Endothelial cell of umbilical vein (primary cell): ENCODE measurements around the gene PGAM1. TPM values are rescaled to one million over a fixed set of nuclear protein-coding genes. Genes with fewer than 3 reads are reported as not detected.

ENCODE experiments used
- BruUV-seq: library from RNA; stranded (reverse); fragments of 400-500 nt; replicated peaks from 2 replicates; lab custom pipeline; 2021; lab: Mats Ljungman, UMichigan
- CTCF ChIA-PET: fragments of 300-600, 350-600 bp; sonication (Branson Sonifier 250); formaldehyde crosslinking; loops from one replicate; lab custom pipeline; 2021; ENCODE audit warnings: antibody characterized with exemption, inconsistent platforms; lab: Charles Lee
- POLR2A ChIA-PET: fragments of 300-600, 350-600 bp; sonication (Branson Sonifier 250); formaldehyde crosslinking; loops from one replicate; lab custom pipeline; 2021; ENCODE audit warnings: antibody characterized with exemption, inconsistent platforms; lab: Charles Lee
- DNase-seq: peaks from one replicate; pipeline ENCODE4 v3.0.0-alpha.2; 2011; ENCODE audit warnings: low read depth, low spot score
- FAIRE-seq: peaks from 2 replicates; lab custom pipeline; 2011; peaks lifted over from hg19 to GRCh38; lab: Jason Lieb, UNC
- H2AFZ ChIP-seq: 2 replicates; pipeline ENCODE4 v1.6.0; 2012; ENCODE audit warnings: low read depth, low read length, control low read depth, inconsistent platforms
- H3K27ac ChIP-seq: 2 replicates; pipeline ENCODE4 v1.5.1; 2011; ENCODE audit warnings: low read depth, mild to moderate bottlenecking, control low read depth, low read length, moderate library complexity; ENCODE audit not compliant: insufficient read depth
- H3K27me3 ChIP-seq, 2 experiments: 2 replicates each; pipeline versions ENCODE4 v1.6.0 to v1.6.1; 2011; ENCODE audit warnings: low read length in 2 of 2, mixed read lengths in 1 of 2; ENCODE audit not compliant: control insufficient read depth in 2 of 2, insufficient read depth in 2 of 2
- H3K36me3 ChIP-seq, 2 experiments: 2 replicates in 1 of 2; 3 replicates in 1 of 2; pipeline ENCODE4 v1.5.1; 2011; ENCODE audit warnings: low read length in 2 of 2, mild to moderate bottlenecking in 1 of 2, moderate library complexity in 1 of 2; ENCODE audit not compliant: control insufficient read depth in 2 of 2, insufficient read depth in 2 of 2; ENCODE audit errors: extremely low read depth in 1 of 2
- H3K4me1 ChIP-seq: 3 replicates; pipeline ENCODE4 v1.5.1; 2011; ENCODE audit warnings: mild to moderate bottlenecking, low read length; ENCODE audit not compliant: control insufficient read depth, insufficient read depth; ENCODE audit errors: extremely low read depth
- H3K4me2 ChIP-seq: 2 replicates; pipeline ENCODE4 v1.6.1; 2011; ENCODE audit warnings: low read length, control low read depth, mixed read lengths; ENCODE audit not compliant: insufficient read depth
- H3K4me3 ChIP-seq, 3 experiments: fragments of 200-600 bp in 1 of 3; sonication (generic), shearing (Covaris generic) in 1 of 3; replicated peaks in 1 of 3; 2 replicates each; pipeline ENCODE4 v1.5.1; 2011 to 2016; ENCODE audit warnings: control low read depth in 3 of 3, low read length in 3 of 3, mild to moderate bottlenecking in 2 of 3, inconsistent platforms in 1 of 3, low read depth in 1 of 3, moderate library complexity in 1 of 3; ENCODE audit not compliant: insufficient read depth in 1 of 3
- H3K79me2 ChIP-seq: 2 replicates; pipeline ENCODE4 v1.6.0; 2012; ENCODE audit warnings: low read length, inconsistent platforms; ENCODE audit not compliant: control insufficient read depth, insufficient read depth
- H3K9ac ChIP-seq: replicated peaks from 2 replicates; pipeline ENCODE3; 2011; ENCODE audit warnings: low read length, control low read depth; ENCODE audit not compliant: insufficient read depth; ENCODE audit errors: extremely low read depth
- H3K9me1 ChIP-seq: replicated peaks from 3 replicates; pipeline ENCODE4 v1.6.0; 2011; ENCODE audit warnings: mild to moderate bottlenecking, low read length; ENCODE audit not compliant: control insufficient read depth, insufficient read depth; ENCODE audit errors: extremely low read depth
- H3K9me3 ChIP-seq: replicated peaks from 2 replicates; pipeline ENCODE4 v1.5.1; 2012; ENCODE audit warnings: low read length, inconsistent platforms; ENCODE audit not compliant: control insufficient read depth, insufficient read depth
- H4K20me1 ChIP-seq: replicated peaks from 2 replicates; pipeline ENCODE3; 2011; ENCODE audit warnings: mild to moderate bottlenecking, low read length; ENCODE audit not compliant: control insufficient read depth, insufficient read depth; ENCODE audit errors: extremely low read depth
- FOS ChIP-seq: IDR thresholded peaks from 2 replicates; pipeline ENCODE4 v1.6.1; 2011; ENCODE audit warnings: mild to moderate bottlenecking, low read length, moderate library complexity, borderline replicate concordance; ENCODE audit not compliant: insufficient read depth
- GATA2 ChIP-seq: IDR thresholded peaks from 2 replicates; pipeline ENCODE4 v1.7.0; 2011; ENCODE audit warnings: low read depth, mild to moderate bottlenecking, moderate library complexity, mixed read lengths, low read length; ENCODE audit not compliant: insufficient read length, insufficient read depth
- JUN ChIP-seq: IDR thresholded peaks from 2 replicates; pipeline ENCODE4 v1.6.1; 2011; ENCODE audit warnings: borderline replicate concordance, low read depth; ENCODE audit not compliant: insufficient read length, insufficient read depth
- MYC ChIP-seq: IDR thresholded peaks from one replicate; pipeline ENCODE4 v1.6.1; 2011; ENCODE audit warnings: mild to moderate bottlenecking, low read depth, low read length
- POLR2A ChIP-seq: IDR thresholded peaks from 2 replicates; pipeline ENCODE4 v1.6.1; 2012; ENCODE audit warnings: low read depth, mild to moderate bottlenecking, control low read depth, low read length
- POLR2AphosphoS5 ChIP-seq: IDR thresholded peaks from 2 replicates; pipeline ENCODE4 v1.6.1; 2012; ENCODE audit warnings: low read depth, mild to moderate bottlenecking, control low read depth, low read length, moderate library complexity; ENCODE audit not compliant: insufficient read depth
- dilution Hi-C: fragments of 300-500 bp; cut with MboI; formaldehyde crosslinking; loops from one replicate; pipeline ENCODE4 v1.15.0; 2019; ENCODE audit warnings: low sequenced_read_pairs; ENCODE audit not compliant: extremely low pct_ligation_motif_present
- intact Hi-C: fragments of 100-400 bp; cut with micrococcal nuclease; formaldehyde crosslinking; loops from one replicate; pipeline ENCODE4 v1.10.0; 2022
- polyA plus RNA-seq, 4 experiments: library from polyadenylated mRNA; depleted of rRNA in 3 of 4; stranded (reverse) in 3 of 4; unstranded in 1 of 4; fragments of >200 nt; gene quantifications; 2 replicates each; pipeline versions ENCODE4 v1.2.1 to v1.2.3, GENCODE V29; 2011 to 2012; ENCODE audit warnings: missing spikeins in 1 of 4
- total RNA-seq: library from RNA; stranded (reverse); gene quantifications from 2 replicates; pipeline ENCODE4 v1.2.3, GENCODE V29; 2021
- TF ChIP-seq, protein P1 (sequence below): IDR thresholded peaks from 2 replicates; pipeline ENCODE4 v1.6.1; 2011; ENCODE audit not compliant: insufficient read depth, insufficient read length
- TF ChIP-seq, protein P2 (sequence below), 2 donors: IDR thresholded peaks; 1 replicate in 1 of 2; 2 replicates in 1 of 2; pipeline ENCODE4 v1.5.1; 2011; ENCODE audit warnings: low read length in 2 of 2, mild to moderate bottlenecking in 2 of 2, moderate library complexity in 2 of 2, control low read depth in 1 of 2, inconsistent platforms in 1 of 2, low read depth in 1 of 2; ENCODE audit not compliant: insufficient read depth in 1 of 2; ENCODE audit errors: extremely low read depth in 1 of 2

Gene PGAM1
- total and polyA plus RNA-seq, 2 donors (not counting 3 experiments of a cell fraction or from before 2014, with no cell fraction given): 375 TPM

DNA sequence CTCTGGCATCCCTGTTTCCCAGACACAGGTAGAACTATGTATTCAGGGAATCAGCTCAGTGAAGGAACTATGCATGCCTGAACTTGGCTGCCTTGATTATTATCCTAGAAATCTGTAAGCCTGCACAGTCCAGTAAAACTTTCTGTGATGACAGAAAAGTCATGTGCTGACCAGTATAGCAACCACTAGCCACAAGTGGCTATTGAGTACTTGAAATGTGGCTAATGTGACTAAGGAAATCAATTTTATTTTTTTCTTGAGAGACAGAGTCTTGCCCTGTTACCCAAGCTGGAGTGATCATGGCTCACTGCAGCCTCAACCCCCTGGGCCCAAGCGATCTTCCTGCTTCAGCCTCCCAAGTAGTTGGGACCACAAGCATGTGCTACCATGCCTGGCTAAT lies 16.3 kb downstream of the PGAM1 start:
- Histone ChIP-seq H3K4me2 (no peak overlapping the region), H3K9me1 (no peaks in the 10 kb centered on the region), H3K4me3 (no peak overlapping the region), H3K4me1 (peaks cover 10% of the 10 kb centered on the region), H3K9ac (no peak overlapping the region), H3K27me3 (no peaks in the 10 kb centered on the region), H2AFZ (no peak overlapping the region), H3K9me3 (no peaks in the 10 kb centered on the region), H4K20me1 (no peaks in the 10 kb centered on the region), H3K36me3 (peaks cover 5 to 7% of the 10 kb centered on the region in 2 experiments), H3K79me2 (peaks cover 24% of the 10 kb centered on the region), H3K27ac (no peak overlapping the region)
- TF ChIP-seq JUN (no peak), POLR2A (no peak), POLR2AphosphoS5 (no peak)
- TF ChIP-seq, protein P1, sequence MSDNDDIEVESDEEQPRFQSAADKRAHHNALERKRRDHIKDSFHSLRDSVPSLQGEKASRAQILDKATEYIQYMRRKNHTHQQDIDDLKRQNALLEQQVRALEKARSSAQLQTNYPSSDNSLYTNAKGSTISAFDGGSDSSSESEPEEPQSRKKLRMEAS: no peak
- ChIA-PET POLR2A (no interaction called here), CTCF (no interaction called here)
- intact Hi-C loops (no loop called here), dilution Hi-C loops (no loop called here)
- no peak for DNase-seq
- FAIRE-seq: no peak
- BruUV-seq: no TSS peak

DNA sequence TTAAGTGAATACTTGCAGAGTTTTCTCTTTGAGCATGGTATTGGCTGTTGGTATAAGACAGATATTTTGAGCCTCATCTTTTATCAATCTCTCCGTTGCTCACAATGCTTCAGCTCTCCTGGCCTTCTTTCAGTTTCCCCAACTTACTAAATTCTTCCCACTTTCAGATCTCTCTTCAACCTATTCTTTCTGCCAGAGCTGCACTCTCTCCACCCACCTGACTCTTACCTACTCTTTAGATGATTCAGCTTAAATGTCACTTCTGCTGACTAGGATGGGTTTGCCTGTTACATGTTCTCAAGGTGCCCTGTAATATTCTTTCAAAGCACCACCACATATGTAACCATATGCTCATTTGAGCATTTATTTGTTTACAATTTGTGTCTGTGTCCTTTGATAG lies 18.2 kb downstream of the PGAM1 start:
- CTCF ChIA-PET: no interaction called here
- no TSS peak for BruUV-seq

More for the DNA sequence above, 18.2 kb downstream of the PGAM1 start:
- Histone ChIP-seq H3K36me3 (peaks cover 2 to 5% of the 10 kb centered on the region in 2 experiments), H3K9ac (no peak overlapping the region), H3K9me1 (no peaks in the 10 kb centered on the region), H3K27me3 (no peaks in the 10 kb centered on the region), H3K27ac (no peak overlapping the region), H4K20me1 (no peaks in the 10 kb centered on the region), H3K79me2 (peaks cover 39% of the 10 kb centered on the region), H3K4me3 (no peak overlapping the region), H3K4me2 (no peak overlapping the region), H3K9me3 (no peaks in the 10 kb centered on the region), H2AFZ (no peak overlapping the region), H3K4me1 (peaks cover 12% of the 10 kb centered on the region)
- no peak for TF ChIP-seq FOS
- TF ChIP-seq GATA2: no peak
- no peak for TF ChIP-seq MYC
- TF ChIP-seq POLR2A: no peak
- TF ChIP-seq, protein P2, sequence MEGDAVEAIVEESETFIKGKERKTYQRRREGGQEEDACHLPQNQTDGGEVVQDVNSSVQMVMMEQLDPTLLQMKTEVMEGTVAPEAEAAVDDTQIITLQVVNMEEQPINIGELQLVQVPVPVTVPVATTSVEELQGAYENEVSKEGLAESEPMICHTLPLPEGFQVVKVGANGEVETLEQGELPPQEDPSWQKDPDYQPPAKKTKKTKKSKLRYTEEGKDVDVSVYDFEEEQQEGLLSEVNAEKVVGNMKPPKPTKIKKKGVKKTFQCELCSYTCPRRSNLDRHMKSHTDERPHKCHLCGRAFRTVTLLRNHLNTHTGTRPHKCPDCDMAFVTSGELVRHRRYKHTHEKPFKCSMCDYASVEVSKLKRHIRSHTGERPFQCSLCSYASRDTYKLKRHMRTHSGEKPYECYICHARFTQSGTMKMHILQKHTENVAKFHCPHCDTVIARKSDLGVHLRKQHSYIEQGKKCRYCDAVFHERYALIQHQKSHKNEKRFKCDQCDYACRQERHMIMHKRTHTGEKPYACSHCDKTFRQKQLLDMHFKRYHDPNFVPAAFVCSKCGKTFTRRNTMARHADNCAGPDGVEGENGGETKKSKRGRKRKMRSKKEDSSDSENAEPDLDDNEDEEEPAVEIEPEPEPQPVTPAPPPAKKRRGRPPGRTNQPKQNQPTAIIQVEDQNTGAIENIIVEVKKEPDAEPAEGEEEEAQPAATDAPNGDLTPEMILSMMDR (IDR thresholded peaks at IDR 0.05; ENCODE audit: extremely low read depth in 1 of 2, insufficient read depth in 1 of 2, low read depth in 1 of 2, low read length in 2 of 2): no peak
- no peak for TF ChIP-seq JUN
- DNase-seq (no peak), FAIRE-seq (no peak)
- POLR2A ChIA-PET: no interaction called here
- dilution Hi-C loops (no loop called here), intact Hi-C loops (no loop called here)
